Coronary artery (tissue), 2 donors: ENCODE results near the gene NUDT5.

Experiments used
- DNase-seq: peaks from one replicate; pipeline ENCODE4 v3.0.0-alpha.2; 2017; ENCODE audit warnings: low spot score
- H3K27ac ChIP-seq, 2 donors: fragments of 200-600 bp; sonication (generic); one replicate each; pipeline ENCODE4 v1.5.1; 2016 to 2019
- H3K4me3 ChIP-seq: fragments of 200-600 bp; sonication (generic); 2 replicates; pipeline ENCODE4 v1.5.1; 2016; ENCODE audit warnings: mild to moderate bottlenecking, moderate library complexity
- TF ChIP-seq, protein P1 (sequence below): fragments of 200-600 bp; sonication (generic); IDR thresholded peaks from one replicate; pipeline ENCODE4 v1.5.1; 2019; ENCODE audit warnings: antibody characterized with exemption

NUDT5 gene

DNA sequence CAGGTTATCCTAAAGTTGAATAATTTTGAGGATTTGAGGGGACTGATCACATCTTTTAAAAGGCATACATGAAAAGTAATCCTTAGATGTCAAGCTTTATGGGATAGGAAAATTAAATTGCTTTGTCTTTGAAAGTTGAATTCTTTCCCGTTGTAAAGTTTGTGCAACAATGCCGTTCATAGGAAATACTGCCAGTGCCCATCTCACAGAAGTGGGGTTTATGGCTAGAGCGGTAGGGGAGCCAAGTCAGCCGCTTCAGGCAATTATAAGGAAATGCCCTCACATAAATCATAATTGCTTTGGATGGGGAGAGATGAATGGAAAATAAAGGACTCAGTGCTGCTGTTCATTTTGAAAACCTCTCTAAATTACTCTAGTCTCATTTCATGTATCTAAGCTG, 18.4 kb upstream of the NUDT5 start:
- TF ChIP-seq, protein P1, sequence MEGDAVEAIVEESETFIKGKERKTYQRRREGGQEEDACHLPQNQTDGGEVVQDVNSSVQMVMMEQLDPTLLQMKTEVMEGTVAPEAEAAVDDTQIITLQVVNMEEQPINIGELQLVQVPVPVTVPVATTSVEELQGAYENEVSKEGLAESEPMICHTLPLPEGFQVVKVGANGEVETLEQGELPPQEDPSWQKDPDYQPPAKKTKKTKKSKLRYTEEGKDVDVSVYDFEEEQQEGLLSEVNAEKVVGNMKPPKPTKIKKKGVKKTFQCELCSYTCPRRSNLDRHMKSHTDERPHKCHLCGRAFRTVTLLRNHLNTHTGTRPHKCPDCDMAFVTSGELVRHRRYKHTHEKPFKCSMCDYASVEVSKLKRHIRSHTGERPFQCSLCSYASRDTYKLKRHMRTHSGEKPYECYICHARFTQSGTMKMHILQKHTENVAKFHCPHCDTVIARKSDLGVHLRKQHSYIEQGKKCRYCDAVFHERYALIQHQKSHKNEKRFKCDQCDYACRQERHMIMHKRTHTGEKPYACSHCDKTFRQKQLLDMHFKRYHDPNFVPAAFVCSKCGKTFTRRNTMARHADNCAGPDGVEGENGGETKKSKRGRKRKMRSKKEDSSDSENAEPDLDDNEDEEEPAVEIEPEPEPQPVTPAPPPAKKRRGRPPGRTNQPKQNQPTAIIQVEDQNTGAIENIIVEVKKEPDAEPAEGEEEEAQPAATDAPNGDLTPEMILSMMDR: no peak
- DNase-seq: no peak
- Histone ChIP-seq H3K4me3 (no peak overlapping the region), H3K27ac (no peak overlapping the region)

DNA sequence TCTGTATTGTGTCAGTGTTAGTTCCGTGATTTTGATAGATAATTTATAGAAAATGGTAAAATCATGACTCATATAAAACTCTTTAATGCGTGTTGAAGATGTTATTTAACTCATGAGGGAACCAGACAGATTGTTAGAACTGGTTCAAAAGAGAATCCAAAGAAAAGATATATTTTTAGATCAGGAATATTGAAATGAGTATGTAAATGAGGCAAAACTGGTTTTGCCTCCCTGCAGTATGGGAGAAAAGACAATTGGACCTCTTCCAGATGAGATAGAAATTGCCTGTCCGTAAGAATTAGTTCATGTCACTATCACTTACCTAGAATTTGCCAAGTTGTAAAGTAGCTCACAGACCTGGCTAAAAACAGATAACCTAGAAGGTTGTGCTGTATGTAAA, 17.9 kb upstream of the NUDT5 start:
- H3K4me3 ChIP-seq: no peak overlapping the region
- no peak for DNase-seq
- TF ChIP-seq, protein P1: no peak
- H3K27ac ChIP-seq: no peak overlapping the region

DNA sequence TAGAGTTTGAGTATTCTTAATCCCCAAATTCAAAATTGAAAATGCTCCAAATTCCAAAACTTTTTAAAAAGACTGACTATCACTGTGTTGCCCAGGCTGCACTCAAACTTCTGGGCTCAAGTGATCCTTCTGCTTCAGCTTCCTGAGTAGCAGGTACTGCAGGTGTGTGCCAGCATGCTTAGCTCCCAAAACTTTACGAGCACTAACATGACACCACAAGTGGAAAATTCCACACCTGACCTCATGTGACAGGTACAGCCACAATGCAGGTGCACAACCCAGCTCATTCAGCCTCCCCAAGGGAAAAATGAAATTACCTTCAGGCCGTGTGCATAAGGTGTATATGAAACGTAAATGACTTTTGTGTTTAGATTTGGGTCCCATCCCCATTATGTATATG, 16.8 kb upstream of the NUDT5 start:
- TF ChIP-seq, protein P1: no peak
- no peak overlapping the region for H3K27ac ChIP-seq

DNA sequence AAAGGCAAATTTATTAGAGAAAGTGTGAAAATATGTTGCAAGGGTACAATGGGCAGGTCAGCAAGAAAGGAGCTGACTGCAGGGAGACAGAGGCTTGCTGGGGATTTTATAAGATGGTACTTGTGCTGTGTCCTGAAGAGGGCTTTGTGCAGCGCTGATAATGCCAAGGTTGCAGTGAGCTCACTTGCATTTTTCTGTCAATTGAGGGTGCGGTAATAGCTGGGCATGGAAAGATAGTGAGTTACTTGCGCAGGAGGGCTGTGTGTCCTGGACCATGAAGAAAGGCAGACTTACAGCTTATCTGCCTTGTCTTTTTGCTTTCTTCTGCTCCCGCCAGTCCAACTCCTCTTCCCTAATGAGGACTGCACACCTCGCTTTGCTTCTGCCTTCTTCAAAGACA, 12.8 kb upstream of the NUDT5 start:
- no peak for DNase-seq
- no peak overlapping the region for H3K27ac ChIP-seq
- H3K4me3 ChIP-seq: no peak overlapping the region
- TF ChIP-seq, protein P1: no peak

More for the DNA sequence above, 16.8 kb upstream of the NUDT5 start:
- no peak for DNase-seq
- H3K4me3 ChIP-seq: no peak overlapping the region

DNA sequence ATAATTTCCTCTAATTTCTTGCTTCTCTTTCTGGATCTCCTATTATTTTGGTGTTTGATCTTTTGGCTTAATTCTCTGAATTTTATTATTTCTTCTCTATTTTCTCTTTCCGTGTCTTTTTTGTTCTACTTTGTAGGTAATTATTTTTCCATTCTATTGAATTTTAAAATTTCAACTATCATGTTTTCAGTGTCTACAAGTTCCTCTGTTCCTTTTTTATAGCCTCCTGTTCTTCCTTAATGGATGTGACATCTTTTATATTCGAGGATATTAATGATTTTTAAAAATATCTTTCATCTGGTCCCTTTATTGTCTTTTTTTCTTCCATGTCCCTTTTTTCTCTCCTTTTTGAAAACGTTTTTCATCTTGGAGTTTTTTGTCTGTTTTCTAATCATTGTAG, 11.4 kb upstream of the NUDT5 start:
- H3K27ac ChIP-seq: no peak overlapping the region
- H3K4me3 ChIP-seq: no peak overlapping the region
- TF ChIP-seq, protein P1: no peak
- DNase-seq: no peak

DNA sequence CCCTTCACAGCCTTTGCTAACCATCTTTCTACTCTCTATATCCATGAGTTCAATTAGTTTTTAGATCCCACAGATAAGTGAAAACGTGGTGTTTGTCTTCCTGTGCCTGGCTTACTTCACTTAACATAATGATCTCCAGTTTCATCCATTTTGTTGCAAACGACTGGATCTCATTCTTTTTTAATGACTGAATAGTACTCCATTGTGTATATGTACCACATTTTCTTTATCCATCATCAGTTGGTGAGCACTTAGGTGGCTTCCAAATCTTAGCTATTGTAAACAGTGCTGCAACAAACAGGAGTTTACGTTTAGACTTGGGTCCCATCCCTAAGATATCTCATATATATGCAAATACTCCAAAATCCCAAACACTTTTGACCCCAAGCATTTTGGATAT, 9.4 kb upstream of the NUDT5 start:
- no peak for DNase-seq

DNA sequence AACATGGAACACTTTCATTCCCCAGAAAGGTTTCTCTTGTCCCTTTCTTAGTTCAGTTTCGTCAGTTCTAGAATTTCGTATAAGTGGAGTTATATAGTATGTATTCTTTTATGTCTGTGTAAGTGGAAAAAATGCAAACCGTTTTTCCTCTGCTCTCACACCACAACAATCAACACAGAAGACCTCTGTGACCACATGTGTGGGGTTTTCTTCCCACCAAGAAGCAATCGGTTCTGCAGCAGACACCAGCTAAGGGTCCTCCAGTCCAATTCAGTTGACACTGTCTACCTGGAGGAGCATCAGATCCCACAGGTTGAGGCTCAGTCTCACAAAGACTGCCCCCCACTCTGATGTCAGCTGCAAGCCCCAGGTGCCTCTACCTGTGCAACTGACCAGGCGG, 6.5 kb upstream of the NUDT5 start:
- DNase-seq: no peak
- Histone ChIP-seq H3K4me3 (no peak overlapping the region), H3K27ac (no peak overlapping the region)
- TF ChIP-seq, protein P1: no peak

More for the DNA sequence above, 9.4 kb upstream of the NUDT5 start:
- no peak overlapping the region for H3K4me3 ChIP-seq
- H3K27ac ChIP-seq: no peak overlapping the region
- TF ChIP-seq, protein P1: no peak
